ENCODE data around the gene PMM2. TPM values are rescaled to one million over a fixed set of nuclear protein-coding genes. Genes with fewer than 3 reads are reported as not detected.

The PMM2 gene
- total RNA-seq, 1 experiment from 2014 or later = 53.8 TPM

Other genes with a start within 250 kb of the PMM2 start
- 0.37 to 1.1 TPM (median 0.60 TPM) in 3 replicates for gene TMEM114, start 207.3 kb upstream of the PMM2 start, total RNA-seq (2021)
- 48.1 to 82.0 TPM (median 52.9 TPM) in 3 replicates for gene METTL22, start 176.1 kb upstream of the PMM2 start, total RNA-seq (2021)
- gene ABAT, start 123.2 kb upstream of the PMM2 start, total RNA-seq (2021) = 4.4 to 6.6 TPM (median 5.4 TPM) in 3 replicates
- 13.9 to 17.8 TPM (median 14.6 TPM) in 3 replicates for gene TMEM186, start 200 bp upstream of the PMM2 start, total RNA-seq (2021)
- 260 to 271 TPM (median 261 TPM) in 3 replicates for gene CARHSP1, start 71.2 kb downstream of the PMM2 start, total RNA-seq (2021)
- not detected in 3 replicates for gene LITAFD, start 84.5 kb downstream of the PMM2 start, total RNA-seq (2021)
- 153 to 211 TPM (median 161 TPM) in 3 replicates for gene USP7, start 166.1 kb downstream of the PMM2 start, total RNA-seq (2021)